CD4-positive, alpha-beta T cell treated with Interleukin-17A for 1 hour (primary cell): ENCODE results near the gene FARP1.

Source experiments
- DNase-seq: peaks from one replicate; pipeline ENCODE4 v3.0.0-alpha.2; 2020

FARP1 gene

DNA sequence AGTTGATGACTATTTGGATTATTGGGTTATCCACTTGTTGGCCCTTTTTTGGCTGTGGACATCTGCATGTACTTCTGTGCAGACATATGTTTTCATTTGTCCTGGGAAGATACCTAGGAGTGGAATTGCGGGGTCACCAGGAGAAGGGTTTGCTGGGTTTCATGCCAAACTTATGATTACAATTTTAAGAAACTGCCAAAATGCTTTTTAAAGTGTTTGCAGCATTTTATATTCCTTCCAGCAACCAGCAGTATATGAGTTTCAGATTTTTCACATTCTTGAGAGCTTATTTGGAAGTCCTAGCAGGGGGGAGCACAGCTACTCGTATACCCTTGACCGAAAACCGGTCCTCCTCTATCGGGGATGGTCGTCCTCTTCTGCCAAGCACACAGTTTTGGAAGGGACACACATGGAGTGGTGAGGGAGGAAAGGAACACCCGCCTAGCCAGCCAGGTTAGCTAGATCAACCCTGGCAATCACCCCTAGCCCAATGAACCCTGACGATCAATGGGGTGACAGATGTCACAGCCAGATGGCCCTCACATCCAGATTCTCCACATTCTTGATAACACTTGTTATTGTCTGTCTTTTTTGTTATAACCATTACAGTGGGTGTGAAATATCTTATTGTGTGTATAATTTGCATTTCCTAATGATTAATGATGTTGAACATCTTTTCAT, 60.9 kb downstream of the FARP1 start:
- DNase-seq = no peak

GRCh38 chr13:98204546-98204945, 61.7 kb downstream of the FARP1 start:
- no peak for DNase-seq

- DNase-seq = no peak
Measured at GRCh38 chr13:98206946-98207345, 64.1 kb downstream of the FARP1 start.

DNA sequence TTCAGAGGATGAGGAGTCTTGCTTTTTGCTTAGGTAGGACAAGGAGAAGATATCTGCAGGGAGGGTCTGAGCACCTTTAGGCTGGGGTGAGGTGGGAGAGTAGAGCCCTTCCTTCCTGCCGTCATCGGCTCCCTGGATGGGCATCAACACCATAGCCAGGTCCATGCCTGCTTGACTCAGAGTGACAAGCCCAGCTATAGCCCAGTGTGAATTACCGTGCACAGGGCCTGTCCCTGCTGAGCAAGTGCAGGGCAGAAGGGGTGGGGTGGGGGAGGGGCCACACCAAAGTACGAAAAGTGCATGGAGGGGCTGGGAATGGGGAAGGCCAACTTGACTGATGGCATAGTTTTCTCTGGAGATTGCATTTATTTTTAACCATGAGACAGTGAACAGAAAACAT, 64.5 kb downstream of the FARP1 start:
- no peak for DNase-seq

DNA sequence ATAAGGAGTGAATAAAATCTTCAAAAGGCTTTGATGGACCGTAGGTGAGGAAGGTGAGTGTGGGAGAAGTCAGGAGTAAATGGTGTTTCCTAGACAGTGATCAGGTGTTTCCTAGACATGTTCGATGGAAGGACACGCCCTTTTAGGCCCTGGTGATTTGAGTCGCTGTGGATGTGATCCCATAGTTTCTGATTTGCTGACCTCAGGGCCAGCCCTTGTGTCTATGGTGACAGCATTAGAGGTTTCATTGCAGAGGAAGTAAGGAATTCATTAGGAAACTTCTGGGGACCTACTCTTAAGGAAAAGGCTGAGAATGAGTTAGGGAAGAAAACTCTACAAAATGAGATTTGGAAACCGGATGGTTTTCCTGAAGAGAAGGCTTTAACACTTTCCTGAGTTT, 65.7 kb downstream of the FARP1 start:
- DNase-seq = no peak

DNA sequence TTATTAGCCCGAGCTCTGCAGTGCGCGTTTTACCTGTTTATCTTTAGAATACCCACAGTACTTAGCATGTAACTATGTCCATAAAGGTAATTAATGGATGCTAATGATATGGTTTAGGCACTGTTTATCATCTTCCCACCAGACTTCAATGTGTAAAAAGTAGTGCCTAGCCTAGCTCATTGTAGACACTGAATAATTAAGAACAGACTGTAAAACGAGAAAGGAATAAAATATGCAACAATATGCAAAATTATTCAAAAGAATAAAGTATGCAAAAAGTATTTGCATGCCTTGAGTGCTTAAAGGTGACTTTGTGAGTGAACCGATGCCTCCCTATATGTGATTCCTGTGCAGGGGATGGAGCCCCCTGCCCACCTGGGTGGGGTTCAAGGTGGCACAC, 69.9 kb downstream of the FARP1 start:
- DNase-seq = no peak

DNA sequence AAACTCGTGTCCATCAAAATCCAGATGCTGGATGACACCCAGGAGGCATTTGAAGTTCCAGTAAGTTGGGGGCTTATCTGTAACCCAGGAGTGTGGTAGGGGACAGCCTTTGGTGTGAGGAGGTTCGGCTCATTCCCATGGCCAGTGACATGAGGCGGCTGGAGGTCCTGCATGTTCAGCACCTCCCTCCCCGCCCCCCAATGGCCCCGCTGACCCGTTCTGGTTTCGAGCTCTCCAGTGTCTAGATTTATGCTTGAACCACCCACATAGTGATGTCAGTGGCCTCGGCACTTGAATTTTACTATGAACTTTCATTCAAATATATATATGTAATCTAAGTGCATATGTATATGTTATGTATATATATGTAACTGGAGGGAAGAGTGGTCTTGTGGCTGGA, 70.5 kb downstream of the FARP1 start:
- no peak for DNase-seq

GRCh38 chr13:98214008-98214643, 71.2 kb downstream of the FARP1 start:
- no peak for DNase-seq

DNA sequence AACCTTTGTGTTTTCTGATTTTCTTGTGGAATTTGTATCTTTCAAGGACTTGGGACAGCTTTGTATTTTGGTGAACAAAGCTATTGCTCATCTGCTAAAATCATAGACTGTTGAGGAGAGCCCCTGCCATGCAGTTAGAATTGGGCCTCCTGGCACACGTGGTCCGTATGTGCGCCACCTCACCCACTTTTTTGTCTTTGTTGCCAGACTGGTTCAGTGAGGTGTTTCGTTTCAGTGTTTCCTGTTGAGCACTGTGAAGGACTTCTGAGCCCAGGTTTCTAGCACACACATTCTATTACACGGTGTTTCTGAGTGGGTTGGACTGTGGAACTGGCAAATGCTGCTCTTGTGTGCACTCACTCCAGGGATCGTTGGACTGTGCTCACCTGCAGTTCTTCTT, 71.8 kb downstream of the FARP1 start:
- DNase-seq = no peak

DNA sequence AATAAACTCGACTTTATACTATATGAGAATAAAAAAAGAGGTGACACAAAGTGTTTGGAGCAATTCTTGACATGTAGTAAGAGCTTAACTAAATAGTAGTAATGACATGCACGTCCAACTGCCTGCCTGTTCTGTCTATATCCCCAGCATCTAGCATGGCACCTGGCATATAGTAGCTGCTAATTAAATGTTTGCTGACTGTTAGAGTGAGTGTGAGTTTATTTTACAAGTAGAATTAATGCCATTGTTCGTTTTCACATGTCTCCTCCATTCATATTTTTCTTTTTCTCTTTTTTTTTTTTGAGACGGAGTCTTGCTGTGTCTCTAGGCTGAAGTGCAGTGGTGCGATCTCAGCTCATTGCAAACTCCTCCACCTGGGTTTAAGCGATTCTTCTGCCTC, 72.6 kb downstream of the FARP1 start:
- no peak for DNase-seq

- DNase-seq = no peak
Measured at GRCh38 chr13:98216135-98216565, 73.3 kb downstream of the FARP1 start.

GRCh38 chr13:98216711-98217285, 73.9 kb downstream of the FARP1 start:
- DNase-seq = no peak

DNA sequence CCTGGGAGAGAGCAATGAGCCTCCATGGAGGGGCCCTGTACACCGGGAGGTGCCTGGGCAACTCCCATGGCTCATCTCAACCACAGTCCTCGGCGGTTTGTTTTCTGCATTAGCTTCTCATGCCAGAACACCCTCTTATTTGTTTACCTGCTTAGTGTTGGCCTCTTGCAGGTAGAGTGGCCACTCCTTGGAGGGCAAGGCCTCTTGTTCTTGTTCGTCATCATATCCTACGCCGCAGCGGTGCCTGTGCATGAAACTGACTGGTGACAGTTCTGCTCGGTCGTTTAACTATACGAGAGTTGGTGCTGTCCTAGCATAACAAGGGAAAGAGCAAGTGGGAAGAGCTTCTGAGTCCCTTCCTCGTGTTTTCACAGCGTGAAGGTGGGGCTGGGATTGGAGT, 74.7 kb downstream of the FARP1 start:
- no peak for DNase-seq

- DNase-seq = no peak
Measured at GRCh38 chr13:98219685-98220084, 76.8 kb downstream of the FARP1 start.

DNA sequence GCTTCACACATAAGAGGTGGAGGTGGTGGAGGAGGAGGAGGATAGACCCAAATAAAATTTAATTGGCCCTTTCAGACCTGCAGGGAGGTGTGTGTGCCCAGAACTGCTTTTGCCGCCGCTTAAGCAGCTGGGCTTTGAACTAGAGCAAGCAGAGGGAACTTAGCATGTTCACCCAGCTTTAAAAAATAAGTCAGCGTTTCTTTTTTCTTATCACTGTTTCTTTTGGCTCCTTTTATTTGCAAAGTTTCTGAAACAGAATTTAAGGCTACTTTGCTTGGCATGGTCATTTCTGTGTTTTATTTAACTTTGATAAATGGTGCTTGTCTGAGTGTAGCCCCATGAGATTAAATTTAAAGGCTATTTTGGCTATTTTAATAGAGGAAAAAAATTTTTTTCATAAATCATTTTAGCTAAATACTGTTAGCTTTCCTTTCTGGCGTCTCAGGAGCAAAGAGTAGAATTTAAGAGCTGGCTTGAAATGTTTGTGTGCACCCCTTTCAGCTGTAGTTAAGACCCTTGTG, 77.4 kb downstream of the FARP1 start:
- DNase-seq = no peak

DNA sequence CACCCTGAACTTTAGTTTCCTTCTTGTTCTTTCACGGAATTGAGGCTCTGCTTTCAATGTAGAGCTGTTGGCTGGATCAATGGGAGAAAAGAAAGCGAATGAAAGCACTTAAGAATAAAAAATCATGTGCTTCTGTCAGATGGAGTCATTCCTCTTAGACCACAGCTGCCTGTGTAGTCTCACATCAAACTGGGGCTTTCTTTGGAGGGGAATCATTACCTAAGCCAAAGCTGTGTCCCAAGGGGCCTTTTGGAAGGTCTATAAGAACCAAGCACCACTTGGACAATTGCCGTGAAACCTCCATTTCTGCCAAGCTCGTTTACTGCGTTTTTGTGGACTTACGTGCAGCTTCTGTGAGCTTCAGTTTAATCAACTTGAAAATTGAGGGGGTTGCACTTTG, 78.3 kb downstream of the FARP1 start:
- no peak for DNase-seq

DNA sequence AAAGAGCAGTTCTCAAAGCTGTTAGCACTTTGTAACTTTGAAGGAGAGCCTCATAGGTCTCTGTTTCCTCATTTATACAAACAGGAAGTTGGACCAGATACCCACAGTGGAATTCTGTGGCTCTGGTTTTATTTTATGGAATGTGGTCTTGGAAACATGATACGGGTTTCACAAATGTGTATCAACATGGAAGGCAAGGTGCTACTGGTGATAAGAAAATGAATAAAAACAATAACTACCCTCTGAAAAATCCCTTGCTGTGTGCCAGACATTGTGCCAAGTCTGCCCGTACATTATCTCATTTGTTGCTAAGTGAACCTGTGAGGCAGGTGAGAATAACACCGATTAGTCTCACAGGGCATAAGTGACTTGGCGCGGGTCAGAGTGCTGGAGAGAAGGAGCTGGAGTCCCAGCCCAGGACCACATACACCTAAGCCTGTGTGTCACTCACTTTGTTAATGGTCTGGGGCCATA, 79.2 kb downstream of the FARP1 start:
- DNase-seq = no peak

DNA sequence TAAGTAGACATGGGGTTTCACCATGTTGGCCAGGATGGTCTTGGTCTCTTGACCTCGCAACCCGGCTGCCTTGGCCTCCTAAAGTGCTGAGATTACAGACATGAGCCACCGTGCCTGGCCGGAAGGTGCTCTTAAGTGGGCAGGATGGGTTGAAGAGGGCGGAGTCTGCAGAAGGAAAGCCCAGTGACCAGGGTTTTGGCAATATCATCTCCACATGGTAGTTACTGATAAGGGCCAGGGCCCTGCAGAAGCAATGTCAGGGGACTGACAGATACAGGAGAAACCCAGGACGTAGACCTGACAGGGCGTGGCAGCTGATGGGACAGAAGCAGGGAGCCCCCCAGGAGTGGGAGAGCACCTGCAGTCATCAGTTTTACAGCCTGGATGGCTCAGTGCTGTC, 79.9 kb downstream of the FARP1 start:
- DNase-seq = no peak

- DNase-seq = no peak
Measured at GRCh38 chr13:98223741-98224140, 80.8 kb downstream of the FARP1 start.

DNA sequence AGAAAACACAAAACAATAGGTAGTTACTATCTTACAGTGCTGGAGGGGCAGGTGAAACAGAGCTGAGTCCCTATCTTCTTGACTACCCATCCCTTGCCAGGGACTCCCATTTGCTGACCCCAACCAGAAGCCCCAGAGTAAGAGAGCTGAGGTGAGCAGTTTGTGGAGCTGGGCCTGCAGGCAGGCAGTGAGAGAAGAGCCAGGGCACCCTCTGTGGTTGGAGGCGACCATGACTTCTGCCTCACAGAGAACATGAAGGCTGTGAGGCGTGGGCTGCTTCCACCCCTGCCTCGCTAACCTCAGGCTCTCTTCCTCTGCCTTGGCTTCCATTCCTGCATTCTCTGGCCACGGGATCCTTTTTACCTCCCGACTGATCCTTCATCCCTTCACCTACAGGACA, 81.7 kb downstream of the FARP1 start:
- no peak for DNase-seq

DNA sequence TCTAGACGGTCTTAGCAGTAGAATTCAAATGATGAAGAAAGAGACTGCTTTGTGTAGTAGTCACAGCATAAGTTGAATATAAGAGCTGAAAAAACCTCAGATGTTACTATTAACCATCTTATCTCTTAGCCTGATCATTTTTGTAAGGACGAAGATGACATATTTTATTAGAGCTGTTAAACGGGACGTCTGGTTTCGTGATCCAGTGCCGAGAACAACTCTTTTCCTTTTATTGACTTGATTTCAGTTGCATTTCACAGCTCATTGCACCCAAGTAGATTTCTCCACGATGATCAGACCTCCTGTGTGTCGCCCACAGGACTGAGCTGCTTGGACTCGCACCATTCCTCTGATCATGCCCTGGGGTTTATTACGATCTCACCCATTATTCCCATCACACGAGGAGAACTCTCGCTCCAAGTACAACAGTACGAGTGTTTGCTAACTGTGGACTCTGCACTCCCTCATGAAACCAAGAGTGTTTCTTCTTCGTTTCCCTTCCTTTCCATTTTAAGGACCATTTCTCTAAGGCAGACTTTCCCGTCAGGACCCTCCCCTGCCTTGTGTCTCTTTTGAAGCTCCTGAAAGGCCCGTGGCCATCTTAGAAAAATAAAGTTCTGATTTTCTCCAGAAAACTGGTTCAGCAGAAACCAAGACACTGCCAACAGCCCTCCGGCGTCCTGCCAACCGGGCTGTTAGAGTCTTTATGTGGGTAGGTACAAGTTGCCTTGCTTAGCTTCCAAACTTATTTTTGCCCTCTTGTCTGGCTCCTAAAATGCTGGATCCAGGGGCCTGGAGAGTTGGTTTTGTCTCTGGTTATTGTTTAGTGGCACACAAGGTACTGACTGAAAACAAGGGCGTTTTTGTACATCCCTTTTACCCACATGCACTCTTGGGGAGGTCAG, 82.4 kb downstream of the FARP1 start:
- no peak for DNase-seq

GRCh38 chr13:98226496-98226895, 83.6 kb downstream of the FARP1 start:
- DNase-seq = no peak

DNA sequence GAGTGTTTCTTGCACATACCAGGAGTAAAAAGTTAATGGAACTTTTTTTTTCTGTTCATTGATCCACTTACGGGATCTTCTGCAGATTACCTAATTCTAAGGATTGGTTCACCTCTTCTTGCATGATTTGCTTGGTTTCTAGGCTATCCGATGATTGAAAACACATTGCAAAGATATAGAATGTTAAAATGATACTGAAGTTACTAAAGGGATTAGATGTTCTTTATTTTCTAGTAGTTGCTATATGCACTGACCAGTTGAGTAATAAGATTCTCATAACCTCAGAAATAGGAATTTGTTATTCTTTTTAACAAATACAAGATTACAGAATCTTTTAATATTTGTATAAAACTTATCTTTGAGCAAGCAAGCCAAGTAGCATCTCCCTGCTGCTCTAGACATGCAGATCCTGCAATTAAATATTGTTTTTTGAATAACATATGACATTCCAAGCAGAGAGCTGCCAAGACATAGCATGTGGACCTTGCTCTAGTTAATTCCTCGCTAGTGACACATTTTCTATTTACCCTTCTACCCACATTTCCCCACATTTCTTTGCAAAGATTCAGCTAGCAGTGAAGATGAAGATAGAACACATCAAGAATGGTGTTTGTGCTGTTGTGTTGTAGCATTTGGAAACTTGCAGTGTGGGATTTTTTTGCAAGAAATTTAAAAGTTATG, 85.9 kb downstream of the FARP1 start:
- DNase-seq = no peak
